ENCODE results near the gene CDC45.
"Not testable (repeated sequence)": the region's sequence is repeated elsewhere in the genome, so short reads cannot be mapped to it uniquely, and the experiment has no call there.

Gene CDC45

DNA sequence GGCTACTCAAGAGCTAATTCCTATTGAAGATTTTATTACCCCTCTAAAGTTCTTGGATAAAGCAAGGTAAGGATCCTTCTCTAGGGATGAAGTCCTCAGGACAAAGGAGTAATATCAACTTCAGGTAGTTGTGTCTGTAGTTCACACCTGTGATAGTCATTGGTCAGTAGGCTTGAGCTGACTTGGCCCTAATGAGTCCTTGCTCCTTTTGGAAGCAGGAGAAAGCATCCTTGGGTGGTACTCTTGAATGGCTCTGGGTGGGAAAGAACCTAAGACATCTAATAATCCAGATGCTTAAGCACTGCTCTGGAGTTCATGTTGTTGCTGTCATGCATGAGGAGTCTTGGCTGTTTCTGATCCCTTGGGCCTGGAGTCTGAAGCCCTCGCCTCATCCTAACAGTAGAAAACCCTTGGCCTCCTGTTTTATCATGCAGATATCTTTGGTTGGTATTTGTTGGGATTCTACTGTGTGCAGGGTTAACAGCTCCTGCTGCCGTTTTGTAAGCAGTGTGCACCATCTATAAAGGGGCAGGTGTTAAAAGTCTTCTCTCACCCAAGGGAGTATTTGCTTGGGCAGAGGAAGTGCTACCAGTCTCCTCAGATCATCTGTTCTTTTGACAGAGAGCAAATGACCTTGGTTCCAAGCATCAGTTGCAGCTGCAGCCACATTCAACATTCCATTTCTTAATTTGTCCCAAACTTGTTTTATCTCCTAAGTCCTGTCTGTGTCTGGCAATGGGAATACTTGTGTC lies 44.7 kb upstream of the CDC45 start:
- DNase-seq (ENCODE audit: insufficient read length, low spot score) (no peak), FAIRE-seq (no peak)
- TF ChIP-seq, protein P1, sequence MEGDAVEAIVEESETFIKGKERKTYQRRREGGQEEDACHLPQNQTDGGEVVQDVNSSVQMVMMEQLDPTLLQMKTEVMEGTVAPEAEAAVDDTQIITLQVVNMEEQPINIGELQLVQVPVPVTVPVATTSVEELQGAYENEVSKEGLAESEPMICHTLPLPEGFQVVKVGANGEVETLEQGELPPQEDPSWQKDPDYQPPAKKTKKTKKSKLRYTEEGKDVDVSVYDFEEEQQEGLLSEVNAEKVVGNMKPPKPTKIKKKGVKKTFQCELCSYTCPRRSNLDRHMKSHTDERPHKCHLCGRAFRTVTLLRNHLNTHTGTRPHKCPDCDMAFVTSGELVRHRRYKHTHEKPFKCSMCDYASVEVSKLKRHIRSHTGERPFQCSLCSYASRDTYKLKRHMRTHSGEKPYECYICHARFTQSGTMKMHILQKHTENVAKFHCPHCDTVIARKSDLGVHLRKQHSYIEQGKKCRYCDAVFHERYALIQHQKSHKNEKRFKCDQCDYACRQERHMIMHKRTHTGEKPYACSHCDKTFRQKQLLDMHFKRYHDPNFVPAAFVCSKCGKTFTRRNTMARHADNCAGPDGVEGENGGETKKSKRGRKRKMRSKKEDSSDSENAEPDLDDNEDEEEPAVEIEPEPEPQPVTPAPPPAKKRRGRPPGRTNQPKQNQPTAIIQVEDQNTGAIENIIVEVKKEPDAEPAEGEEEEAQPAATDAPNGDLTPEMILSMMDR (IDR thresholded peaks at IDR 0.05; ENCODE audit: insufficient read depth, missing control alignments) = no peak

DNA sequence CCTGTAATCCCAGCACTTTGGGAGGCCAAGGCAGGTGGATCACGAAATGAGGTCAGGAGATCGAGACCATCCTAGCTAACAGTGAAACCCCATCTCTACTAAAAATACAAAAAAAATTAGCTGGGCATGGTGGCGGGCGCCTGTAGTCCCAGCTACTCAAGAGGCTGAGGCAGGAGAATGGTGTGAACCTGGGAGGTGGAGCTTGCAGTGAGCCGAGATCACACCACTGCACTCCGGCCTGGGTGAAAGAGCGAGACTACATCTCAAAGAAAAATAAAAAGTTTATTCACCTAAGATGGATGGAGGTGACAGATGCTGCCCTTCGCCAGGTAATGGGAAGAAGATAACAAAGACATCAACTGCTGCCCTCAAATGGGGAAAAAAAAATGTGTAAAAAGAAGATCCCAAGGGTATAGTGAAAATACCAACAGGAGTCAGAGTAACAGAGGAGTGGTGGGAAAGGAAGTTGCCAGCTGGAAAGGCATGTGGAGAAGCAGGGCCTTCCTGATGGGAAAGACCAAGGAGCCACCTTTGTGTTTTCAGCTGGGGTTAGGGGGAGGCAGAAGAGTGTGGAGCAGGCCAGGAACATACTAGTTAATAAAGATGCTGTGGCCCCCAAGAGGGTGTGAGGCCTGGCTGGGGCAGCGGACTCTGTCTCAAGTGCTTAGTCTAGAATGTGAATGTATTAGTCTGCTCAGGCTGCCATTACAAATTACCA lies 43.1 kb upstream of the CDC45 start:
- DNase-seq (ENCODE audit: insufficient read length, low spot score); FAIRE-seq: not testable (repeated sequence)

DNA sequence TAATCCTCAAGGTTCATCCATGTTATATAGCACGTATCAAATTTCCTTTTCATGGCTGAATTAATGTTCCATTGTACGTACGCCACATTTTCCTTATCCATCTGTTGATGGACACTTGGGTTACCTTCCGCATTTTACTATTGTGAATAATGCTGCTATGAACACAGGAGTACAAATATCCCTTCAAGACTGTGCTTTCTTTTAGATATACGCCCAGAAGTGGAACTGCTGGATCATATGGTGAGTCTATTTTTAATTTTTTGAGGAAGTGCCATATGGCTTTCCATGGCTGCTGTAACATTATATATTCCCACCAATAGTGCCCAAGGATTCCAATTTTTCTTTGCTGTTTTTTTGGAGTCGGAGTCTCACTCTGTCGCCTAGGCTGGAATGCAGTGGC lies 41.4 kb upstream of the CDC45 start:
- TF ChIP-seq, protein P1 (IDR thresholded peaks at IDR 0.05; ENCODE audit: insufficient read depth, missing control alignments) = no peak
- DNase-seq (ENCODE audit: insufficient read length, low spot score) (no peak), FAIRE-seq (no peak)

DNA sequence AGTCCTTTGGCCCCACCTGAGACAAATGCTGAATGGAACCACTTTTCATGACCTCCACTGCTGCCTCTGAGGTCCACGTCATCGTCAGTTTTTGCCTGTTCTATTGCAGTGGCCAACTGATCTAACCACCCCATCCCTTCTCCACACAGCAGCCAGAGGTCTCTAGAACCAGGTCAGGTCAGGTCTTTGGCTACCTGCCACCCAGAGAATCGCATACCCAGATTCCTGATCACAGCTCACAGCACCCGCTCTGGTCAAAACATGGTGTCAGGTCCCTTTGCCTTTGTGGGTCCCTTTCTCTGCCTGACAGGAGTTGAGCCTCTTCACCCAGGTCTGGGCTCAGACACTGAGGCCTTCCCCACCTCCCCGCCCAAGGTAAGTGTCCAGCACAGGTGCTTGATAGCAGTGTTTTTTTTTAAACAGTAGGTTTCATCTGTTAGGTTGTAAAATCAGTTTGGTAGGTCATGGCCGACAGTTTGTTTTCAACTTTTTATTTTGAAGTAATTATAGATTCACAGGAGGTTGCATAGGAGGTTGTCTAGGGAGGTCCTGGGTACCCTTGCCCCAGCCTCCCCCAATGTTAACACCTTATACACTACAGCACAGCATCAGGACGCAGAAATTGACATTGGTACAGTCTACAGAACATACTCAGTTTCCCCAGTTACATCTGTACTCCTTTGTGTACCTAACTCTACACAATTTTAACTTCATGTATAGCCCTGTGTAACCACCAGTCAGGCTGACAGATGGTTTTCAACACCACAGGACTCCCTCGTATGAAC lies 39.1 kb upstream of the CDC45 start:
- no peak for DNase-seq (ENCODE audit: insufficient read length, low spot score)
- TF ChIP-seq, protein P1 (IDR thresholded peaks at IDR 0.05; ENCODE audit: insufficient read depth, missing control alignments) = no peak
- no peak for FAIRE-seq

DNA sequence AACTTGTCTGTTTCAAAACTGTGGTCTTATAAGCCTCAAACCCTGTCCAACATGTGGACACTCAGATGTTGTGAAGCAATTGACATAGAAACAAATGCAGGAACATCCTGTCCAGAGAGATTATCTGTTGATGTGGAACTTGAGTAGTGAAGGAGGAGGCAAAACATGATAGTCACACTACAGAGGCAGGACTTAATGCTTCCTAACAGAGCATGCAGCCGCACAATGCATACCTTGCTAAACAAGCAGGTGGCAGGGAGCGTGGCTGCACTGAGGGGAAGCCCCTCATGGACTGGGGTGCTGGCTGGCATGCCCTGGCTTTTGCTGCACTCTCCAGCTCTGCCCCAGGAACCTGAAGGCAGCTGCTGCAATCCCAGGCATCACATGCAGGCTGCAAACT lies 37.6 kb upstream of the CDC45 start:
- FAIRE-seq = no peak
- TF ChIP-seq, protein P1 (IDR thresholded peaks at IDR 0.05; ENCODE audit: insufficient read depth, missing control alignments) = no peak
- no peak for DNase-seq (ENCODE audit: insufficient read length, low spot score)

DNA sequence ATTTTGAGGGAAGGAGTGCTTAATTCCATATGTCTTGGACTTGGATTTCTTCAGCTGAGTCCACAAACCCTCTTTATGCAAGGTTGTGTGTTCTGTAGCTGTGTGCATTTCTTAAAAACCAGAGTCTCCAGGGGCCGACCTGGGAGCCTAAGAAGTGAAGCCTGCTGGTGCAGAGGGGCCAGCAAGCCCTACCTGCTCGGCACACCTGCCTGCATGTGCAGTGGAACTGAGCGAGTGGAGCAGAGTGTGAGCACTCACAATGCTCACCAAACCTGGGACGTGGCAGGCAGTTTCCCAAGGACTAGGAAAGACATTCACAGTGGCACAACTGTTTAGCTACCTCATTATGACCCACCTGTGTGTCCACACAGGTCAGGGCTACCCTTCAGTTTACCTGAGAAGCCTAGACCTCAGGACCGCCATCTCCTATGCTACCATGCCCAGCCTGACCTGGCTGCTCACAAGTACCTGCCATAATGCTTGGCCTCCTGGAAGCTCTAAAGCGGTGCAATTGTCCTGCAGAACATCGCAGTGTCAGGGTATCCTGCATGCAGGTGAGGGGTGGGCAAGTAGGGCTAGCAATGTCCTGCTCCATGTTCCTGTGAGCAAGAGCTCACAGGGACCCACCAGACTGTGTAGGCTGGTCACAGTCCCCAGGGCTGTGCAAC lies 36.0 kb upstream of the CDC45 start:
- DNase-seq (ENCODE audit: insufficient read length, low spot score) = no peak
- TF ChIP-seq, protein P1 (IDR thresholded peaks at IDR 0.05; ENCODE audit: insufficient read depth, missing control alignments) = no peak
- FAIRE-seq = no peak

DNA sequence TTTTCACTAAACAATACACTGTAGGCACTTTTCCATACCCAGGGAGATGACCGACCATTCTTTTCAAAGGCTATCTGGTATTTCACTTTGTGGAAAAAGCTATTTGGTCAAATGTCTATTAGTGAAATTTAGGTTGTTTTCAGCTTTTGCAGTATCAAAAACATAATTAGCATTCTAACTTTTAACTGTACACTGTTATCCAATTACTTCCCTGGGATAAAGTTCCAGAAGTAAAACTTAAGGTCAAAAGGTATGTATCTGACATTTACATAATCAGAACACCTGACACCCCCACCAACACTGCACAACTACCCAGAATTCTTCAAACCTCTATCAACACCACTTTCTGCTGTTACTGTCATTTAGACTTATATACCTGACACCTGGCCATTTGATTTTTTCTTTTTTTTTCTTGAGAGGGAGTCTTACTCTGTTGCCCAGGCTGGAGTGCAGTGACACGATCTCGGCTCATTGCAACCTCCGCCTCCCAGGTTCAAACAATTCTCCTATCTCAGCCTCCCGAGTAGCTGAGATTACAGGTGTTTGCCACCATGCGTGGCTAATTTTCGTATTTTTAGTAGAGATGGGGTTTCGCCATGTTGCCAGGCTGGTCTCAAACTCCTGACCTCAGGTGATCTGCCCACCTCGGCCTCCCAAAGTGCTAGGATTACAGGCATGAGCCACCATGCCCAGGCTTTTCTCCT lies 34.3 kb upstream of the CDC45 start:
- DNase-seq (ENCODE audit: insufficient read length, low spot score); FAIRE-seq: not testable (repeated sequence)
